ENCODE measurements around the gene COL18A1.
A peak's percentile ranks its signal among the peaks of the same experiment; 100 is the strongest.

The COL18A1 gene

DNA sequence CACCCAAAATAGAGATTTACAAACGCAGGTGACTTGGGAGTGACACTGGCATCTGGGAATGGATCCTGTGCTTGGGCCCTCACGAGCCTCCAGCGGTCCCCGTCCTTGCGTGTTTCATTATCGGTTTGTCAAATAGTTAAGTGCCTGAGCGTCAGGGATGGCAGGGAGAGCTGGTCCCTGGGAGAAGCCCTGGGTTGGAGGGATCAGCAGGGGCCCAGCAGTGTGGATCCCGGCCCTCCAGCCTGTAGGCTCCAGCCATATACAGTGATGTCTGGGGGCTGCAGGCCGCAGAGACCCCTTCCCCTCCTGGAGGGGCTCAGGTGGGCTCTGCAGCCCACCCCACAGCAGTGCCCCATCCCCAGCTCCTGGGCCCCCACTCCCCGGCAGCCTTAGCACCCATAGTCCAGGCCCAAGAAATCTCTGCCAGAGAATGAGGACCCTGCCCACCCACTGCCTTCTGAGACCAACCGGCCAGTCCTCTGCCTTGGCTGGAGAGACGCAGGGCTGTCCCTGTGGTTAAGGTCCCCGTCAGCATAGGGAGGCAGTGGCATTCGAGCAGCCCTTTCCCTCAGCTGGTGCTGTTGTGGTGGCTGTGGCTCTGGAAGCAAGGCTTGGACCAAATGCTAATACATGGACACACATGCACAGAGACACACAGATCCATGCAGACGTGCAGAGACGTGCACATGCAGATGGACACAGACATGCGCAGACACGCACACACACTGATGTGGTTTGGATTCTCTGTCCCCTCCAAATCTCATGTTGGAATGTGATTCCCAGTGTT is 139.7 kb downstream of the COL18A1 start:
- no peak for DNase-seq (ENCODE audit: low read depth in 2 of 2)

DNA sequence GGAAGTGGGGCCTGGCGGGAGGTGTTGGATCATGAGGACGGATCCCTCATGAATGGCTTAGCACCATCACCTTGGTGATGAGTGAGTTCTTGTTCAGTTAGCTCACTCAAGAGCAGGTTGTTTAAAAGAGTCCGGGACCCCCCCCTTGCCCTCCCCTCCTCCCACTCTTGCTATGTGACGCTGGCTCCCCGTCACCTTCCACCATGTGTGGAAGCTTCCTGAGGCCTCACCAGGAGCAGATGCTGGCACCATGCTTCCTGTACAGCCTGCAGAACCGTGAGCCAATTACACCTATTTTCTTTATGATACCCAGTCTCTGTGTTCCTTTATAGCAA is 140.2 kb downstream of the COL18A1 start:
- DNase-seq (ENCODE audit: low read depth in 2 of 2) = no peak

DNA sequence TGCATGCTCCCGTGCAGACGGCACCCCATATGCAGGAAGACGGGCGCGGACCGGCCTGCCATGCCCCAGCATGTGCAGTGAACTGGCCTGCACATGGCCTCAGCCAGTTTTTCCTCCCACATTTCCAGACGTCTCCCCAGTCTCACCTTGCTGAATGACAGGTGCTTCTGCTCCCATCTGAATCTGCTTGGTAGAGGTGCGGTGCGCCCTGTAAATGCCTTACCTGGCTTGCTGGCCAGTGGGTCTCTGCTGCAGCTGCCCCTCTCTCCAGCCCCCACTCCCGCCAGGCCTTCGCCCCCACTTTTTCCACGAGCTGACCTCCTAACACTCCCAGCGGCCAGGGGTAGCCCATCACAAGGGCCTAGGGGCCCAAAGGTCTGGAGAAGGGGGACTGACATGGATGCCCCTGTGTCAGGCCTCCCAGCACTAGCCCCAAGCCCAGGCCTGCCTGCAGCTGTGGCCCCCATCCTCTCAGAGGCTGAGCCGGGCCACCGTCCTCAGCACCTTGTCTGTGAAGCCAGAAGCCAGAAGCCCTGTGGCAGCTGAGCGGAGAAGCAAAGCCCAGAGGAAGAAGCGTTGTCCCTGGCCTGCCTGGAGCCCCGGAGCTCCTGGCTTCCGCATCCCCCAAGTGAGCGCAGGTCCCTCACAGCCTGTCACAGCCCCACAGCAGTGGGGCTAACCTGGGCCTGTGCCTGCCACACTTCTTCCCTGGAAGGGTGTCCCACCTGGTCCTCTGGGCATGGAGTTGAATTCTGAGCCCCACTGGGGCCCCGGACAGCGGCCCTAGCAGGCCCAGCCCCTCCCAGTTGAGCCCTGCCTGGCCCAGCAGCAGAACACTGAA is 140.9 kb downstream of the COL18A1 start:
- no peak for DNase-seq (ENCODE audit: low read depth in 2 of 2)

DNA sequence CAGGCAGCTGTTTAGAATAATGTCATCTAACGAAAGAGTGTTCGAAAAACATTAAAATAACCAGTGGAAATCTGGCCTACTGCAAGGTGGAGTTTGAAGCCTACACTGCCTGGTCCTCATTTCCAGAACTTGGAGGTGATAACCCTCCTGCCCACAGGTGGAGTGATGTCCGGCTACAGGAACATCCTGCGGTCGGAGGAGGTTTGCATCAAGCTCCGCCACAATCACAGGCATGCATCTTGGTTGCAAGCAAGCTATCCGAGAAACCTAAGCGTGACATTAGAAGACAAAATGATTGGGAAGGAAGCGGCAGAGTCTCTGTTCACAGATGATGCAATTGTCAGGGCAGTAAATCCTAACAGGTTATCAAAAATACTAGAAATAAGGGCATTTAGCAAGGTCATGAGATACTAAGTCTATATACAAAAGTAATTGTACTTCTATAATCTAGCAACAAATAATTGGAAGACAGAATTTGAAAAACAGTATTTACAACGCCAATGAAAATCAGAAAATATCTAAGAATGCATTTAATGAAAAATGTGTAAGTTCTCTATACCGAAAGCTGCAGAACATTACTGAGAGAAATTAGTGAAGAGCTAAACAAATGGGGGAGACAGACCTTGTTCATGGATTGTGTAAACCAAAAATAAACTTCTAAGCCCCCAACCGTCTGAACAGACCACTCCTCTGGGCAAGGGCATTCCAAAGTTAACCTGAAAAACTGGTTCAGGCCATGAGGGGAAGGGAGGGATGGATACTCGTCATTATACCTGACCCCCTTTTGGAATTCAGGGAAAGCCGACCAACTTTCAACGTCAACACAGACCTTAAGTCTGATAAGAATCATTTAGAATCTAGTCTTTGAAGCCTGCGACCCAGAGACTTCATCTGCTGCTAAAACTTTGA is 141.9 kb downstream of the COL18A1 start:
- no peak for DNase-seq (ENCODE audit: low read depth in 2 of 2)

DNA sequence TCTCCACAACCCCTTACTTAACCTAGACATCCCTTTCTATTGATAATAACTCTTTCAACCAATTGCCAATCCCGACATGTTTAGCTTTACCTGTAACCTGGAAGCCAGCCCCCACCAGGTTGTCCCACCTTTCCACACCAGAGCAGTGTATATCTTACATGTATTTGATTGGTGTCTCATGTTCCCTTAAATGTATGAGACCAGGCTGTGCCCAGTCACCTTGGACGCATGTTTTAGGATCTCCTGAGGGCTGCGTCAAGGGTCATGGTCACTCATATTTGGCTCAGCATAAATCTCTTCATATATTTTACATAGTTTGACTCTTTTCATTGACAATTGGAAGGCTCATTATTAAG is 142.6 kb downstream of the COL18A1 start:
- DNase-seq (ENCODE audit: low read depth in 2 of 2) = no peak

DNA sequence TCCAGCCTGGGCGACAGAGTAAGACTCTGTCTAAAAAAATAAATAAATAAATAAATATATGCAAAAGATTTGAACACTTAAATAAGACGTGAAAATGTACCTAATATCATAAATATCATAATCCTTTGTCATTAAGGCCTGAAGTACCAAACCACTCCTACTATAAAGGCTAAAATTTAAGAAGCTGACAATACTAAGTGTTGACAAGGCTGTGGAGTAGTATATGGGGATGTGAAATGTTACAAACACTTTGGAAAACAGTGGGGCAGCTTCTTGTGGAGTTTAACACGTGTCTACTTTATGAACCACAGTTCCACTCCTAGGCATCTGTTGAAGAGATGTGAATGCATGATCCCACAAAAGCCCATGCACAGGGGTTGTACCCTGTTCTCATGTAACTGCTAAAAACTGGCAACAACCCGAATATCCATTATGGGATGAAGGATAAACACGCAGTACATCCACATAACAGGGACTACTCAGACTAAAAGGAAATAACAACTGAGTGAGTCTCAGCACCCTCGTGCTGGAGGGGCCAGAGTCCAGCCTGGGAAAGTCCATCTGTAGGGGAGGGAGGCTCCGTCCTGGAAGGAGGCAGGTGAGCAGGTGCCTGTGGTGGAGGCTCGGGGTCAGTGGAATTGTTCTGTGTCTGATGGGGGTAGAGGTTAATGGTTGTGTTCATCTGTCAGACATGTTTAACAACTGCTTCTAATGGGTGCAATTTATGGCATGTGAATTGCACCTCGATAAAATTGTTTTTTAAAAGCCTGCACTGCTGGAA is 143.9 kb downstream of the COL18A1 start:
- DNase-seq (ENCODE audit: low read depth in 2 of 2) = no peak

DNA sequence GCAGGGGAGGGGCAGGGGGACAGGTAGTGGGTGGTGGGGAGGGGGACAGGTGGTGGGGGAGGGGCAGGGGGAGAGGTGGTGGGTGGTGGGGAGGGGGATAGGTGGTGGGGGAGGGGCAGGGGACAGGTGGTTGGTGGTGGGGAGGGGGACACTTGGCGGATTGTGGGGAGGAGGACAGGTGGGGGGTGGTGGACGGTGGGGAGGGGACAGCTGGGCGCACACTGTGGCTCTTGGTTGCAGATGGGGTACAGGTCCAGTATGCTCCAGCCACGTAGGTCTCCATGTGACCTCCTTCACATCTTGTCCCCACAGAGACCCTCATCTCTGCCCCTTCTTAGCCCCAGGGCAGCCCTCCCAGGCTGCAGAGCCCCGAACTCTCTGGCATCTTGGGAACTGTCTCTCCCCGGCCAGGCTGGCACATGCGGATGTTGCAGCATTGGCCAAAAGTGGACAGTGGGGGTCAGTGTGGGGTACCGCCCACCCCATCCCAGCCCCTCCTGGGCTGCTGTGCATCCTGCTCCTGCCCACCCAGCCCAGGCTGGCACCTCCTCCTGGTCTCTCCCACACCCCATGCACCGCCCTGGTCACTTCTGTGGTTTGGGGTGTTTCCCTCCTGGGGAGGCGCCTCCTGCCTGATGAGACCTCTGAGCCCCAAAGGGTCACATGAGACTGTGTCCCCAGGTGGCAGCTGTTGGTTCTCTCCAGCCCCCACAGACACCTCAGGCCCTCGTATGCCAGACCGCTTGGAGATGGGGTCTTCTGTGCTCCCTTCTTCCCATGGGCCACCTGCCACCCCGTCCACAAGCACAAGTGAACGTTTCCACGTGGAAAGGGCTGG is 144.9 kb downstream of the COL18A1 start:
- DNase-seq (ENCODE audit: low read depth in 2 of 2) = no peak

DNA sequence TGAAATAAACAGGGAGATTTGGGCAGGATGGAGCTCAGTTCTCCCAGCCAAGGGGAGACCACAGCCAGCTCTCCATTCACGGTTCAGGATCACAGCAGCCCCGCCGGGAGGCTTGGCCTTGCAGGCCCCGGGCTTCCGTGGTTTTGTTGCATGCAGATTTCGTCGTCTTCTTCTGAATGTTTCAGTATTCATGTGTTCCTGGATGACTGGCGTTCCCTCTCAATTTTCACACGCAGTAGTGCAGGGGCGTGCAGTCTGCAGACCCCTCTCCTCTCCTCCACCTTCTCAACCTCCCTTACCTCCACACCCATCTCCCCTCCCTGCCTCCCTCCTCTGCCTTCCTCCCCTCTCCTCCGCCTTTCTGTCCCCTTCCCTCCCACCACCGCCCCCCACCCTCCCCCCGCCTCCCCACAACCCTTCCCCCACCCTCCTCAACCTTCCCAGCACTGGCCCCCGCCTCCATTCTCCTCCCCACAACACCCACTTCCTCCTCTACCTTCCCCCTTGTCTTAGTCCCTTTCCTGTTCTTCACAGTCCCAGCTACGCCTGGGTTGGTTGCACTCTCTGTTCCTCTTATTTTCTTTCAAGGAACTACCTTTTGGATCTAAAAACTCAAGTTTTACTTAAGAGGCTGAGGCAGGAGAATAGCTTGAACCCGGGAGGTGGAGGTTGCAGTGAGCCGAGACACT is 145.7 kb downstream of the COL18A1 start:
- no peak for DNase-seq (ENCODE audit: low read depth in 2 of 2)

DNA sequence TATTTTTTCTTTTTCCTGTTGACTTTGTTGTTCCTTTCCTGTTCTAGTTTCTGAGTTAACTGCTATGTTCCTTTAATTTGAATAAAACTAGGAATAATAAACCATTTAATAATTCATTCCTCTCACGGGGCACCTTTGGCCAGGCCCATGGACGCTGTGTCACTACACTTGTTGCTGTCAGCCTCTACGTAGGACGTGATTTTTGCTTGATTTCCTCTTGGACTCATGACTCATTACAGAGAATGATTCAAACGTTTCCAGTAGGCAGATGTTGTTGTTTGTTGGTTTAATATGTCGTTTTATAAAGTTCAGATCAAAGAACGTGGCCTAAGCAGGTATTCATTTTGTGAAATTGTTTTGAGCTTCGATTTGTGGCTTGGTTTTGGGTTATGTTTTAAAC is 146.4 kb downstream of the COL18A1 start:
- DNase-seq (ENCODE audit: low read depth in 2 of 2) = no peak

DNA sequence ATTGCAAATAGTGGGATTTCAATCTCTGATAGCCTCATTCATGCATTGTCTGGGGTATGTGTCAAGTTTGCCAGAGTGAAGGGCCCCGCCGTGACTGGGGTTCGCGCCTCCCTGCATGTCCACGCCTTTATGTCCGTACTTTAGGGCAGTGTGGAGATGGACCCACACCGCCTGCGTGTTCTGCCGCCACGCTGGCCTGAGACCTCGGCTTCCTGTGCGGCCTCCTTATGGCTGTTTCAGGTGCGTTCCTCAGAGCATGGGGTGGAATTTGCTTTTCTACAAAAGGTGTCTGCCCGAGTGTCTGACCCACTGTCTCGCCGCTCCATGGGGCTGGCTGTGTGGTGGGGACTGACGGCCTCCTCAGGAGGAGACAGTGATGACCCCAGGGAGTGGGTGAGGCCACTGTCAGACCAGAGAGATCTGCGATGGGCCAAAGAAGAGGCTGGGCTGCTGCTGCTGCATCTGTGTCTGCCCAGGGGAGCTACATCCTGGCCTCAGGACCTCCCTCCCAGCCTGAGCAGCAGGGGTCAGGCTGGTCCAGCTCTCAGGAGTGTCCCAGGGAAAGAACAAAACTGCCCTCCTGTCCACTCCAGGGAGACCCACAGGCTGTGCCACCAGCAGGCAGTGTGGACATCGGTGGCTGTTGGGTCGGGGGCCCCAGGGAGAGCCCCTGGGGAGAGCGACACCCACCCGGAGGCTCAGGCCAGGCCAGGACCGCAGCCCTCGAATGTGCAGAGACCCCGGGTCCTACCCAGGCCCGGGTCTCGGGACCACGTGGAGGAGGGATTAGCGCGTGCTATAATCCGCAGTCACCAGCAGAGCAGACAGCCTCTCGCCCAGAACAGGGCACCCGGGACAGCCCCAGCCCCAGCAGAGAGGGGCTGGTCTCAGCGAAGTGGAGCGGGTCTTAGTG is 147.1 kb downstream of the COL18A1 start:
- DNase-seq (ENCODE audit: low read depth in 2 of 2) = no peak

DNA sequence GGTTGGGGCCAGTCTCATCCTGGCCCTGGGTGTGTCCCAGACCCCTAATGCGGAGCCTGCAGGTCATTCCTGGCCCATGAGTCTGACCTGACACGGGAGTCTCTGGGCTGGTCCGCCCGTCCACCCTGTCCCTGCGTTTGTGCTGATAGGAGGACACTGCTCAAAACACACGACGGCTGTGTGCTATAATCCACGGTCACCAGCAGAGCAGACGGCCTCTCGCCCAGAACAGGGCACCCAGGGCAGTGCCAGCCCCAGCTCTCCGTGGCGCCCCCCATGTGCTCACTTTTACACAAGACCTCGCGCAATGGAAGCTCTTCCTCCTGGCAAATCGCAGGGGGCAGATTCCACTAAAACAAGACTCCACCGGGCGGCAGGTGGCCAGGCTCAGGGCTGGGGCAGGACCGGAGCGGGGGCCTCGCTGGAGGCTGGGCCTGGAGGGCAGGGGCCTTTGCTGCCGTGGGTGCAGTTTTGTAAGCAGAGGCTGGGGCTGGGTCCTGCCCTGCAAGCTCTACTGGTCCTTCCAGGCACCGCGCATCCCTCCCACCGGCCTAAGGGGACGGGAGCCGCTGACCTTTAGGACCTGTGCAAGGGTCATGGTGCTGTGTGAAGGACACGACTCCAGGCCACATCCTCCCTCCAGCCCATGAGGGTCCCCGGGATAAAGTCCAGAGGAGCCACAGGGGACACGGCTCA is 147.9 kb downstream of the COL18A1 start:
- DNase-seq (ENCODE audit: low read depth in 2 of 2) = no peak

DNA sequence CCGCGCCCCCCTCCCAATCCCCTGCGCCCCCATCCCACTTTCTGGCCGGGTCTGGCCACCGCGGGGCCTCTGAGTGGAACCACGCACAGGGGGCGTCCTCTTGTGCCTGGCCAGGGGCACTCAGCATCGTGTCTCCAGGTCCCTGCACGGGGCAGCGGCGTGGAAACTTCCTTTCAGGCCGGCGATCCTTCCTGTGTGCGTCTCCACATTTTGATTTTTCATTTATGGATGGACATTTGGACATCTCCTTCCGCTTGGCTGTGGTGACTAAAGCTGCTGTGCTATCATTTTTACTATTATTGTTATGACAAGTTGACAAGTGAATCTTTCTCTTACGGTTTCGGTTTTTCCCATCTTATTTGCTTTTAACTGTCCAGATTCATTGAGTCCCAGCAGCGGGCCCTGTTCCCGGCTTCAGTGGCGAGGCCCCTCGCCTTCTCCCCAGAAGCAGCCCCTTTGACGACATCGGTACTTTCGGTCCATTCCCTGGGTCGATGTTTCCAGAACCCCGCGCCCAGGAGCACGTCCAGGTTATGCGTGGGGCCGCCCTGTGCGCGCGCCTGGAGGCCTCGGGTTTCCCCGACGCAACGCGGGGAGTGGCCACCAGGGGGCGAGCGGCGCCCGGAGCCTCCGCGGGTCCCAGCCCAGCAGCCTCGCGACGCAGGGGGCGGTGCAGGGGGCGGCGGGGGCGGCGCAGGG is 149.7 kb downstream of the COL18A1 start:
- peak; percentile 85 to 89 for DNase-seq (ENCODE audit: low read depth in 2 of 2)

DNA sequence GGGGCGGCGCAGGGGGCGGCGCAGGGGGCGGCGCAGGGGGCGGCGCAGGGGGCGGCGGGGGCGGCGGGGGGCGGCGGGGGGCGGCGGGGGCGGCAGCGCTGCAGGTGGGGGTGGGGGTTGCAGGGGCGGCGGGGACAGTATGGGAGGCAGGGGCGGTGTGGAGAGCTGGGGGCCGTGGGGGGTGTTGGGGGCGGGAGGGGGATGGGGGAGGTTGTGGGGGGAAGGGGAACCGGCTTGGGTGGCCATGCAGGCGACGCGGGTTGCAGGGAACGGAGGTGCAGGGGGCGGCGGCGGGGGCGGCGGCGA is 150.2 kb downstream of the COL18A1 start:
- no peak for DNase-seq (ENCODE audit: low read depth in 2 of 2)

DNA sequence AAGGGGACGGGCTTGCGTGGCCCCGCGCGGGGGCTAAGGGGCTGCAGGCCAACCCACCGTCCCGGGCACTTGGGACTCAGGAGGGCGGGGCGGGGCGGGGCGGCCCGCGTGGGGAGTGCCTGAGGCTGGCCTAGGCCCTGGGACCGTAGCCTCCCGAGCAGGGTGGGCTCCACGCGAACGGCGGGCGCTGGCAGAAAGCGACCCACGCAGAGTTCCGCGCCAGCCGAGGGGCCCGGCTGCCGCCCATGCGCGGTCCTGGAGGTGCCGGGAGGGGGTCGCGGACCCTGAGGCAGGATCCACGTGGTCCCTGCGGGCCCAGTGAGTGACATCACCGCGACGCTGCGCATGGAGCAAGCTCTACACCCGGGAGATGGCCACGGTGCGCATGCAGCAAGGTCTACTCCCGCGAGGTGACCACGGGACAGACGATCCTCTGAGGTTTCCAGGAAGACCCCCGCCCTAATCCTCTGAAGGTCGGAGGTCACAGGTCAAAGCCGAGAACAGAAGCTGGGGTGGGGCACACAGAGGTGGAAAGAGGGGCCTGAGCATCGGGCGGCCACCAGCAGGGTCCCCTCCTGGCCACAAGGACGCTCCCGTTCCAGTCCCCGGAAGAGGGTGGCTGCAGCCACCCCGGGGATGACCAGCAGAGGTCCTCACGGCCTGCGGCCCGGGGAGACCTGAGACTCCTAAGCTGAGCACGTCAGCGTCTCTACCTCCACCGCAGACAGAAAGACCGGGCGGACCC is 150.8 kb downstream of the COL18A1 start:
- DNase-seq (ENCODE audit: low read depth in 2 of 2) = no peak

DNA sequence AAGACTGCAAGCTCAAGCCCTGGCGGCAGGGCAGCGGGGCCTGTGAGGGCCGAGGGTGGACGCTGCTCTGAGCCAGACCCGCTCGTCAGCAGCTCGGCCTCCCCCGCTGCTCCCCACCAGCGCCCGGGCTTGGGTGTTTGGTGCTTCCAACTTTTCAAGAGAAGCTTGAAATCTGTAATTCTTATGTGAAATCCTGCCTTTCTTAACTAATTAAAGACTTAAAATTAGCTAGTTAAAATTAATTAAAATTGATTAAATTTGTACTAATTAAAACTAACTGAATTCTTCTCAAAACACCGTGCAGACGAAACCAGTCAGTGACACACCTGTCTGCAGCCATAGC is 151.3 kb downstream of the COL18A1 start:
- DNase-seq (ENCODE audit: low read depth in 2 of 2) = no peak

DNA sequence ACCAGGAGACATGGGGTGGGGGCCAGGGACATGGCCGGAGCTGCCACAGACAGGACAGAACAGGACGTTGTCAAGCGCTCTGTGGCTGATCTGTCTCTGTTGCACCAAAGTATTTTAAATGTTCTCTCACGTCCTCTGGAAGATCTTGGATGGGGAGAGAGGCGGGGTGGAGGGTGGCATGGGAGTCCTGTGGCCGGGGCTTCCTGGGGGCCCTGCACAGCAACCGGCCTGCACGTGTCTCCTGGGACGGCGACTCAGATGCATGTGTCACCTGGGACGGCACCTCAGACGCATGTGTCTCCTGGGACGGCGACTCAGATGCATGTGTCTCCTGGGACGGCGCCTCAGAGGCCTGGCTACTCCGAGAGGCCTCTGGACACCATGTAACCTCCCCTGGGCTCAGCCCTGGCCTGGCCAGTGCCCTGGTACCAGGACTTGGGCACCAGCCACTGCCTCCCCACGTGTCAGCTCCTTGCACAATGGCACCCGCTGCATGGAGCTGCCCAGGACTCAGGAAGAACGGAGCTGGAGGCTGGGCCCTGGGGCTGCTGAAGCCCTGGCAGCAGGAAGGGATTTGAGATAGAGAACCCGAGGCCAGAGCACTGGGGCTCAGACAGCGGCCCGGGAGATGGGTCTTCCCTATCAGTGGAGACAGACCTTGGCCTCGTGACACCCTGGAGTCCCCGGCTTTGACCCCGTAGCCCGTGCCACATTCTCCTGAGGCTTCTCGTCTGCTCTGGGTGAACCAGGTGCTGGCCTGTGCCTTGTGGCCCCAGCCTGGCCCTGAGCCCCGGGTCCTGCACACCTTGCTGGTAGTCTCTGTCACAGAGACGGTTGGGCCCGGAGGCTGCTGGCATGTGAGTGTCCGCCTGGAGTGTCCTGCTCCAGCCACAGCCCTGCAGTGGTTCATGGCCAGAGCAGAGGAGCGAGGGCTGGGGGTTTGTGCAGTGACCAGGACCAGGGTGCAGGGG is 152.0 kb downstream of the COL18A1 start:
- DNase-seq (ENCODE audit: low read depth in 2 of 2) = no peak

All from stimulated activated CD8-positive, alpha-beta memory T cell treated with anti-CD3 and anti-CD28 coated beads, Interleukin-7, amount 100 ng/mL, for 1 hour (primary cell).